Activated CD4-positive, alpha-beta memory T cell treated with anti-CD3 and anti-CD28 coated beads for 36 hours (primary cell): ENCODE data around the gene FAM151A. TPM values are rescaled to one million over a fixed set of nuclear protein-coding genes. Genes with fewer than 3 reads are reported as not detected.

Experiments used
- CTCF ChIA-PET: fragments of 350-600 bp; sonication (Branson Sonifier 250); formaldehyde crosslinking; loops from one replicate; lab custom pipeline; 2021; ENCODE audit warnings: antibody characterized with exemption, inconsistent platforms; lab: Charles Lee
- POLR2A ChIA-PET: fragments of 350-600 bp; sonication (Branson Sonifier 250); formaldehyde crosslinking; loops from one replicate; lab custom pipeline; 2021; ENCODE audit warnings: antibody characterized with exemption; lab: Charles Lee
- DNase-seq: peaks from one replicate; pipeline ENCODE4 v3.0.0-alpha.2; 2020
- H3K27ac Mint-ChIP-seq: one replicate; pipeline ENCODE4 v1.8.0; 2021; ENCODE audit warnings: mixed read lengths
- H3K27me3 Mint-ChIP-seq: one replicate; pipeline ENCODE4 v1.8.0; 2021; ENCODE audit warnings: mixed read lengths
- H3K36me3 Mint-ChIP-seq: one replicate; pipeline ENCODE4 v1.8.0; 2021; ENCODE audit warnings: mixed read lengths
- H3K4me1 Mint-ChIP-seq: one replicate; pipeline ENCODE4 v1.8.0; 2021; ENCODE audit warnings: low read depth, mixed read lengths
- H3K4me3 Mint-ChIP-seq: one replicate; pipeline ENCODE4 v1.8.0; 2021; ENCODE audit warnings: mild to moderate bottlenecking, mixed read lengths
- H3K9me3 Mint-ChIP-seq: one replicate; pipeline ENCODE4 v1.8.0; 2021; ENCODE audit warnings: mixed read lengths
- intact Hi-C: fragments of 100-400 bp; cut with micrococcal nuclease; formaldehyde crosslinking; loops from one replicate; pipeline ENCODE4 v1.15.1; 2023
- total RNA-seq, 2 experiments: library from RNA; stranded (reverse); gene quantifications; one replicate each; pipeline ENCODE4 v1.2.3, GENCODE V29; 2021

The FAM151A gene
- total RNA-seq, 2 experiments from 2014 or later: not detected

GRCh38 chr1:54607821-54608565 lies 15.3 kb downstream of the FAM151A start:
- Mint-ChIP-seq H3K4me1 (peaks cover 12% of the 10 kb centered on the region), H3K9me3 (no peaks in the 10 kb centered on the region), H3K36me3 (no peaks in the 10 kb centered on the region), H3K4me3 (no peak overlapping the region), H3K27me3 (no peaks in the 10 kb centered on the region), H3K27ac (no peak overlapping the region)
- CTCF ChIA-PET: no interaction called here
- no peak for DNase-seq
- POLR2A ChIA-PET: no interaction called here
- intact Hi-C loops: no loop called here

GRCh38 chr1:54606990-54607325 lies 16.4 kb downstream of the FAM151A start:
- no peak for DNase-seq
- Mint-ChIP-seq H3K36me3 (no peaks in the 10 kb centered on the region), H3K4me3 (no peak overlapping the region), H3K9me3 (no peaks in the 10 kb centered on the region), H3K27ac (no peak overlapping the region), H3K27me3 (no peaks in the 10 kb centered on the region), H3K4me1 (peaks cover 12% of the 10 kb centered on the region)
- ChIA-PET POLR2A (no interaction called here), CTCF (no interaction called here)
- intact Hi-C loops: no loop called here

GRCh38 chr1:54606096-54606989 lies 17.0 kb downstream of the FAM151A start:
- Mint-ChIP-seq H3K27ac (no peak overlapping the region), H3K36me3 (no peaks in the 10 kb centered on the region), H3K4me1 (peaks cover 12% of the 10 kb centered on the region), H3K27me3 (no peaks in the 10 kb centered on the region), H3K9me3 (no peaks in the 10 kb centered on the region), H3K4me3 (no peak overlapping the region)
- ChIA-PET CTCF (no interaction called here), POLR2A (no interaction called here)
- intact Hi-C loops: no loop called here
- DNase-seq: no peak

- Mint-ChIP-seq H3K9me3 (no peaks in the 10 kb centered on the region), H3K4me1 (peaks cover 12% of the 10 kb centered on the region), H3K27me3 (no peaks in the 10 kb centered on the region), H3K27ac (no peak overlapping the region), H3K36me3 (no peaks in the 10 kb centered on the region), H3K4me3 (no peak overlapping the region)
- intact Hi-C loops: no loop called here
- ChIA-PET CTCF (no interaction called here), POLR2A (no interaction called here)
- DNase-seq: peak; percentile 50
These were observed 18.6 kb downstream of the FAM151A start for GRCh38 chr1:54604572-54605370.

GRCh38 chr1:54604051-54604450 lies 19.3 kb downstream of the FAM151A start:
- H3K4me3 Mint-ChIP-seq: no peak overlapping the region
- H3K4me1 Mint-ChIP-seq: peaks cover 12% of the 10 kb centered on the region
- intact Hi-C loops: no loop called here
- H3K9me3 Mint-ChIP-seq: no peaks in the 10 kb centered on the region
- POLR2A ChIA-PET: no interaction called here
- H3K27me3 Mint-ChIP-seq: no peaks in the 10 kb centered on the region
- no peak for DNase-seq
- CTCF ChIA-PET: no interaction called here
- no peak overlapping the region for H3K27ac Mint-ChIP-seq
- no peaks in the 10 kb centered on the region for H3K36me3 Mint-ChIP-seq

- DNase-seq: no peak
- ChIA-PET CTCF (no interaction called here), POLR2A (no interaction called here)
- no peak overlapping the region for H3K4me3 Mint-ChIP-seq
- H3K4me1 Mint-ChIP-seq: peaks cover 12% of the 10 kb centered on the region
- intact Hi-C loops: no loop called here
- no peaks in the 10 kb centered on the region for H3K36me3 Mint-ChIP-seq
- no peak overlapping the region for H3K27ac Mint-ChIP-seq
- no peaks in the 10 kb centered on the region for H3K27me3 Mint-ChIP-seq
- no peaks in the 10 kb centered on the region for H3K9me3 Mint-ChIP-seq
These were observed 20.1 kb downstream of the FAM151A start for GRCh38 chr1:54603241-54603640.

GRCh38 chr1:54602554-54602953 lies 20.8 kb downstream of the FAM151A start:
- intact Hi-C loops: no loop called here
- no peak overlapping the region for H3K27ac Mint-ChIP-seq
- DNase-seq: no peak
- H3K4me1 Mint-ChIP-seq: peaks cover 12% of the 10 kb centered on the region
- no peaks in the 10 kb centered on the region for H3K9me3 Mint-ChIP-seq
- no peak overlapping the region for H3K4me3 Mint-ChIP-seq
- H3K36me3 Mint-ChIP-seq: no peaks in the 10 kb centered on the region
- ChIA-PET CTCF (no interaction called here), POLR2A (no interaction called here)
- no peaks in the 10 kb centered on the region for H3K27me3 Mint-ChIP-seq

GRCh38 chr1:54601730-54602129 lies 21.6 kb downstream of the FAM151A start:
- H3K4me1 Mint-ChIP-seq: peaks cover 12% of the 10 kb centered on the region
- no peaks in the 10 kb centered on the region for H3K27me3 Mint-ChIP-seq
- intact Hi-C loops: no loop called here
- no peak for DNase-seq
- POLR2A ChIA-PET: no interaction called here
- no peak overlapping the region for H3K27ac Mint-ChIP-seq
- CTCF ChIA-PET: no interaction called here
- no peaks in the 10 kb centered on the region for H3K36me3 Mint-ChIP-seq
- no peak overlapping the region for H3K4me3 Mint-ChIP-seq
- no peaks in the 10 kb centered on the region for H3K9me3 Mint-ChIP-seq

- no peaks in the 10 kb centered on the region for H3K36me3 Mint-ChIP-seq
- peaks cover 12% of the 10 kb centered on the region for H3K4me1 Mint-ChIP-seq
- H3K27ac Mint-ChIP-seq: no peak overlapping the region
- ChIA-PET CTCF (no interaction called here), POLR2A (no interaction called here)
- no peak for DNase-seq
- no peaks in the 10 kb centered on the region for H3K9me3 Mint-ChIP-seq
- intact Hi-C loops: no loop called here
- H3K4me3 Mint-ChIP-seq: no peak overlapping the region
- no peaks in the 10 kb centered on the region for H3K27me3 Mint-ChIP-seq
These were observed 22.2 kb downstream of the FAM151A start for GRCh38 chr1:54600947-54601721.

- no peak for DNase-seq
- Mint-ChIP-seq H3K9me3 (no peaks in the 10 kb centered on the region), H3K4me3 (no peak overlapping the region), H3K27me3 (no peaks in the 10 kb centered on the region), H3K27ac (no peak overlapping the region), H3K4me1 (peaks cover 3% of the 10 kb centered on the region), H3K36me3 (no peaks in the 10 kb centered on the region)
- intact Hi-C loops: no loop called here
- ChIA-PET POLR2A (no interaction called here), CTCF (no interaction called here)
These were observed 24.0 kb downstream of the FAM151A start for GRCh38 chr1:54599211-54599823.

- Mint-ChIP-seq H3K27me3 (no peaks in the 10 kb centered on the region), H3K36me3 (no peaks in the 10 kb centered on the region), H3K4me3 (no peak overlapping the region), H3K27ac (no peak overlapping the region), H3K9me3 (no peaks in the 10 kb centered on the region), H3K4me1 (no peaks in the 10 kb centered on the region)
- ChIA-PET CTCF (interaction anchor here (0.5 kb wide), 1 partner anchor 392 kb away, joined by 3 read pairs; no protein-coding TSS in a partner anchor), POLR2A (no interaction called here)
- intact Hi-C loops: no loop called here
- DNase-seq: no peak
These were observed 25.8 kb downstream of the FAM151A start for GRCh38 chr1:54597455-54598030.
